ENCODE measurements around the gene STOML2. TPM values are rescaled to one million over a fixed set of nuclear protein-coding genes. Genes with fewer than 3 reads are reported as not detected.

STOML2 gene
- total RNA-seq, 1 experiment from 2014 or later = 175 TPM

- Histone ChIP-seq H3K4me1 (ENCODE audit: insufficient read depth, low read length) (no peaks in the 10 kb centered on the region; the same call in 1 of the 2 replicates), H2AFZ (ENCODE audit: low read length) (peak within 1 kb of the TSS; percentile 96), H3F3A (ENCODE audit: low read length, unreplicated experiment) (no peaks in the 10 kb centered on the region), H3K27ac (ENCODE audit: low read length) (peak within 1 kb of the TSS; percentile 93), H4K20me1 (ENCODE audit: low read length) (no peaks in the 10 kb centered on the region), H3K9ac (ENCODE audit: low read length) (peak within 1 kb of the TSS; percentile 99), H3K79me2 (ENCODE audit: low read length) (peaks cover 3% of the 10 kb centered on the region), H3K9me3 (ENCODE audit: low read length) (no peaks in the 10 kb centered on the region), H3K9me2 (replicated peaks; ENCODE audit: low read length) (no peaks in the 10 kb centered on the region), H3K36me3 (ENCODE audit: low read depth, low read length) (peaks cover 6% of the 10 kb centered on the region; the same call in 1 of the 2 replicates), H3K4me3 (ENCODE audit: low read length) (peak within 1 kb of the TSS; percentile 90), H3K4me2 (ENCODE audit: low read length) (peak within 1 kb of the TSS; percentile 93), H3K27me3 (ENCODE audit: low read length) (no peaks in the 10 kb centered on the region)
- TF ChIP-seq CTCF (conservative IDR thresholded peaks at IDR 0.05; ENCODE audit: low read depth, low read length) (peak; percentile 65), EZH2phosphoT487 (IDR thresholded peaks at IDR 0.05; ENCODE audit: borderline replicate concordance, low read length) (no peak)
- CTCF ChIA-PET = interaction anchor here (0.8 to 1.0 kb wide), 2 partner anchors 24 to 197 kb away, joined by 4 read pairs; partner anchors contain the start of gene VCP
- intact Hi-C loops (cut with micrococcal nuclease) = loop anchor here (2.0 kb wide), 1 partner anchor 197 kb away; no protein-coding TSS in a partner anchor
- POLR2A ChIA-PET (ENCODE audit: unreplicated experiment) = interaction anchor here (0.6 kb wide), 1 partner anchor 651 kb away, joined by 4 read pairs; no protein-coding TSS in a partner anchor
- ATAC-seq = peak; percentile 98
- DNase-seq = peak; percentile 77
- BruUV-seq (replicated peaks) = TSS peak; percentile 73
These were observed 6.7 kb downstream of the STOML2 start, which contains the start of gene PIGO for GRCh38 chr9:35096035-35096849. Gene PIGO, minus strand, starts transcription at chr9:35096591. Its CDS starts 1,026 bp downstream, at chr9:35095565.

- ChIA-PET POLR2A (ENCODE audit: unreplicated experiment) (no interaction called here), CTCF (no interaction called here)
- no peak overlapping the region for H3K4me3 ChIP-seq (ENCODE audit: low read length)
- H3K79me2 ChIP-seq (ENCODE audit: low read length) = no peaks in the 10 kb centered on the region; the same call in 1 of the 2 replicates
- no peaks in the 10 kb centered on the region for H4K20me1 ChIP-seq (ENCODE audit: low read length)
- H3K4me1 ChIP-seq (ENCODE audit: insufficient read depth, low read length) = peaks cover 3% of the 10 kb centered on the region; the same call in 1 of the 2 replicates
- peaks cover 4% of the 10 kb centered on the region; the same call in 1 of the 2 replicates for H3K36me3 ChIP-seq (ENCODE audit: low read depth, low read length)
- ATAC-seq (no peak), DNase-seq (no peak)
- intact Hi-C loops (cut with micrococcal nuclease) = no loop called here
- no peak overlapping the region for H2AFZ ChIP-seq (ENCODE audit: low read length)
- H3K9me2 ChIP-seq (replicated peaks; ENCODE audit: low read length) = no peaks in the 10 kb centered on the region
- H3K9ac ChIP-seq (ENCODE audit: low read length) = no peak overlapping the region
- no peaks in the 10 kb centered on the region for H3K27me3 ChIP-seq (ENCODE audit: low read length)
- no peak for TF ChIP-seq EZH2 (IDR thresholded peaks at IDR 0.05; ENCODE audit: low read length, unreplicated experiment)
- TF ChIP-seq EZH2phosphoT487 (IDR thresholded peaks at IDR 0.05; ENCODE audit: borderline replicate concordance, low read length) = no peak
- TF ChIP-seq CTCF (conservative IDR thresholded peaks at IDR 0.05; ENCODE audit: low read depth, low read length) = no peak
- no peaks in the 10 kb centered on the region for H3K9me3 ChIP-seq (ENCODE audit: low read length)
- H3K27ac ChIP-seq (ENCODE audit: low read length) = no peak overlapping the region
- no peak overlapping the region for H3K4me2 ChIP-seq (ENCODE audit: low read length)
- BruUV-seq (replicated peaks) = no TSS peak
- H3F3A ChIP-seq (ENCODE audit: low read length, unreplicated experiment) = no peaks in the 10 kb centered on the region
These were observed 11.4 kb downstream of the STOML2 start for GRCh38 chr9:35091536-35091935.

- ChIA-PET CTCF (no interaction called here), POLR2A (ENCODE audit: unreplicated experiment) (no interaction called here)
- no peaks in the 10 kb centered on the region for H3K9me2 ChIP-seq (replicated peaks; ENCODE audit: low read length)
- H3F3A ChIP-seq (ENCODE audit: low read length, unreplicated experiment) = no peaks in the 10 kb centered on the region
- no peak overlapping the region for H3K4me3 ChIP-seq (ENCODE audit: low read length)
- no peak overlapping the region for H3K4me2 ChIP-seq (ENCODE audit: low read length)
- ATAC-seq (peak; percentile 53; the same call in 1 of the 2 replicates), DNase-seq (no peak)
- intact Hi-C loops (cut with micrococcal nuclease) = no loop called here
- H2AFZ ChIP-seq (ENCODE audit: low read length) = no peak overlapping the region
- no peak overlapping the region for H3K9ac ChIP-seq (ENCODE audit: low read length)
- H3K36me3 ChIP-seq (ENCODE audit: low read depth, low read length) = peaks cover 4% of the 10 kb centered on the region; the same call in 1 of the 2 replicates
- H3K27ac ChIP-seq (ENCODE audit: low read length) = no peak overlapping the region
- no peaks in the 10 kb centered on the region for H3K79me2 ChIP-seq (ENCODE audit: low read length)
- no TSS peak for BruUV-seq (replicated peaks)
- H3K9me3 ChIP-seq (ENCODE audit: low read length) = no peaks in the 10 kb centered on the region
- no peaks in the 10 kb centered on the region for H4K20me1 ChIP-seq (ENCODE audit: low read length)
- H3K4me1 ChIP-seq (ENCODE audit: insufficient read depth, low read length) = 0 out of 2 replicates have a peak, but pooled peaks cover 3% of the 10 kb centered on the region
- TF ChIP-seq EZH2phosphoT487 (IDR thresholded peaks at IDR 0.05; ENCODE audit: borderline replicate concordance, low read length) (no peak), CTCF (conservative IDR thresholded peaks at IDR 0.05; ENCODE audit: low read depth, low read length) (no peak), EZH2 (IDR thresholded peaks at IDR 0.05; ENCODE audit: low read length, unreplicated experiment) (no peak)
- no peaks in the 10 kb centered on the region for H3K27me3 ChIP-seq (ENCODE audit: low read length)
These were observed 13.5 kb downstream of the STOML2 start for GRCh38 chr9:35089434-35089833.
